Natural killer cell (primary cell): ENCODE results near the gene STRBP. TPM values are rescaled to one million over a fixed set of nuclear protein-coding genes. Genes with fewer than 3 reads are reported as not detected.
A peak's percentile ranks its signal among the peaks of the same experiment; 100 is the strongest.

Experiments used
- ATAC-seq, 3 donors: fragments of 150-1000 bp in 2 of 3; fragments of 200-7000 bp in 1 of 3; cut with Tn5 transposase; 1 replicate in 1 of 3; 2 replicates in 2 of 3; pipeline ENCODE4 v1.10.0; 2021; ENCODE audit warnings: mild to moderate bottlenecking in 2 of 3, moderate library complexity in 2 of 3
- DNase-seq, 2 donors: peaks; one replicate each; pipeline versions ENCODE4 v3.0.0 to v3.0.0-alpha.2; 2013 to 2021; ENCODE audit warnings: mixed read lengths in 1 of 2
- H3K27ac ChIP-seq: one replicate; pipeline ENCODE4 v1.5.1; 2013; ENCODE audit warnings: mild to moderate bottlenecking, low read length
- H3K27me3 ChIP-seq: one replicate; pipeline ENCODE4 v1.6.1; 2013; ENCODE audit warnings: low read length; ENCODE audit not compliant: control insufficient read depth, insufficient read depth
- H3K36me3 ChIP-seq: one replicate; pipeline ENCODE4 v1.6.1; 2013; ENCODE audit warnings: low read length; ENCODE audit not compliant: control insufficient read depth, insufficient read depth
- H3K4me1 ChIP-seq: one replicate; pipeline ENCODE4 v1.6.1; 2013; ENCODE audit warnings: low read length; ENCODE audit not compliant: control insufficient read depth, insufficient read depth
- H3K4me3 ChIP-seq: one replicate; pipeline ENCODE4 v1.5.1; 2013; ENCODE audit warnings: low read length
- H3K9me3 ChIP-seq: one replicate; pipeline ENCODE4 v1.6.1; 2013; ENCODE audit warnings: low read length; ENCODE audit not compliant: control insufficient read depth, insufficient read depth
- H3K27ac Mint-ChIP-seq, 2 donors: one replicate each; pipeline ENCODE4 v1.8.0; 2022; ENCODE audit warnings: mild to moderate bottlenecking in 2 of 2, mixed read lengths in 2 of 2, moderate library complexity in 1 of 2
- H3K27me3 Mint-ChIP-seq, 2 donors: one replicate each; pipeline ENCODE4 v1.8.0; 2022; ENCODE audit warnings: low read depth in 2 of 2, mixed read lengths in 2 of 2
- H3K36me3 Mint-ChIP-seq: one replicate; pipeline ENCODE4 v1.8.0; 2022; ENCODE audit warnings: mixed read lengths
- H3K4me1 Mint-ChIP-seq, 2 donors: one replicate each; pipeline ENCODE4 v1.8.0; 2022; ENCODE audit warnings: mixed read lengths in 2 of 2
- H3K4me3 Mint-ChIP-seq: one replicate; pipeline ENCODE4 v1.8.0; 2022; ENCODE audit warnings: mild to moderate bottlenecking, moderate library complexity, mixed read lengths
- H3K9me3 Mint-ChIP-seq, 2 donors: one replicate each; pipeline ENCODE4 v1.8.0; 2022; ENCODE audit warnings: mixed read lengths in 2 of 2
- WGBS: methylation state at CpG from one replicate; pipeline ENCODE4 v1.1.7; 2013; ENCODE audit warnings: missing lambda C conversion rate; ENCODE audit not compliant: insufficient coverage; 5-methylcytosine and 5-hydroxymethylcytosine counted together
- intact Hi-C: fragments of 100-400 bp; cut with micrococcal nuclease; formaldehyde crosslinking; loops from one replicate; pipeline ENCODE4 v1.14.2; 2022
- total RNA-seq, 4 donors: library from RNA; stranded (reverse); fragments of 120-200 nt in 1 of 4; gene quantifications; one replicate each; pipeline versions ENCODE4 v1.2.3 to v1.2.4, GENCODE V29; 2013 to 2022
- TF ChIP-seq, protein P1 (sequence below): fragments of 200-600 bp; IDR thresholded peaks from one replicate; pipeline ENCODE4 v1.8.0; 2022; ENCODE audit warnings: antibody characterized with exemption

The STRBP gene
- total RNA-seq, 3 donors from 2014 or later (not counting 1 experiment from before 2014, with no cell fraction given), result 6.0 to 8.3 (median 7.9) TPM

DNA sequence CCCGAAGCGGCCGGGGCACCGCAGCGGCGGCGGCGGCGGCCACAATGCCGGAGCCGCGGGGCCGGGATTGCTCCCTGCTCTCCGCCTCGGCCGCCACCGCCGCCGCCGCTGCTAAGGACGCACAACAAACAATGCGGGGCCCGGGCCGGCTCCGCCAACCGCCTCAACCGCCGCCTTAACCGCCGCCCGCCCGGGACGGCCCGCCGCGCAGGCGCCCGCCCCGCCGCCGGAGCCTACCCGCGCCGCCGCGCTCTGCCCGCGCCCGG lies 254 bp downstream of the STRBP start:
- intact Hi-C loops, result loop anchor here (2.0 to 5.0 kb wide), 2 partner anchors 37 to 69 kb away; no protein-coding TSS in a partner anchor
- peak overlapping the region; percentile 67 for H3K4me3 Mint-ChIP-seq
- Histone ChIP-seq H3K4me1 (peaks cover 18% of the 10 kb centered on the region), H3K4me3 (peak overlapping the region; percentile 56), H3K27me3 (no peaks in the 10 kb centered on the region), H3K36me3 (no peaks in the 10 kb centered on the region), H3K9me3 (no peaks in the 10 kb centered on the region), H3K27ac (no peak overlapping the region)
- peaks cover 3 to 7% of the 10 kb centered on the region in 2 donors for H3K27me3 Mint-ChIP-seq
- H3K27ac Mint-ChIP-seq, result peak overlapping the region in 1 of 2 donors; percentile 63
- no peaks in the 10 kb centered on the region for H3K36me3 Mint-ChIP-seq
- under 1% methylated on average over 49 of the region's 49 CpGs for WGBS
- ATAC-seq, result peak in 1 of 3 donors; percentile 1
- H3K4me1 Mint-ChIP-seq, result peaks cover 6 to 19% of the 10 kb centered on the region in 2 donors
- no peaks in the 10 kb centered on the region for H3K9me3 Mint-ChIP-seq
- no peak for DNase-seq
- TF ChIP-seq, protein P1, sequence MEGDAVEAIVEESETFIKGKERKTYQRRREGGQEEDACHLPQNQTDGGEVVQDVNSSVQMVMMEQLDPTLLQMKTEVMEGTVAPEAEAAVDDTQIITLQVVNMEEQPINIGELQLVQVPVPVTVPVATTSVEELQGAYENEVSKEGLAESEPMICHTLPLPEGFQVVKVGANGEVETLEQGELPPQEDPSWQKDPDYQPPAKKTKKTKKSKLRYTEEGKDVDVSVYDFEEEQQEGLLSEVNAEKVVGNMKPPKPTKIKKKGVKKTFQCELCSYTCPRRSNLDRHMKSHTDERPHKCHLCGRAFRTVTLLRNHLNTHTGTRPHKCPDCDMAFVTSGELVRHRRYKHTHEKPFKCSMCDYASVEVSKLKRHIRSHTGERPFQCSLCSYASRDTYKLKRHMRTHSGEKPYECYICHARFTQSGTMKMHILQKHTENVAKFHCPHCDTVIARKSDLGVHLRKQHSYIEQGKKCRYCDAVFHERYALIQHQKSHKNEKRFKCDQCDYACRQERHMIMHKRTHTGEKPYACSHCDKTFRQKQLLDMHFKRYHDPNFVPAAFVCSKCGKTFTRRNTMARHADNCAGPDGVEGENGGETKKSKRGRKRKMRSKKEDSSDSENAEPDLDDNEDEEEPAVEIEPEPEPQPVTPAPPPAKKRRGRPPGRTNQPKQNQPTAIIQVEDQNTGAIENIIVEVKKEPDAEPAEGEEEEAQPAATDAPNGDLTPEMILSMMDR, result no peak

DNA sequence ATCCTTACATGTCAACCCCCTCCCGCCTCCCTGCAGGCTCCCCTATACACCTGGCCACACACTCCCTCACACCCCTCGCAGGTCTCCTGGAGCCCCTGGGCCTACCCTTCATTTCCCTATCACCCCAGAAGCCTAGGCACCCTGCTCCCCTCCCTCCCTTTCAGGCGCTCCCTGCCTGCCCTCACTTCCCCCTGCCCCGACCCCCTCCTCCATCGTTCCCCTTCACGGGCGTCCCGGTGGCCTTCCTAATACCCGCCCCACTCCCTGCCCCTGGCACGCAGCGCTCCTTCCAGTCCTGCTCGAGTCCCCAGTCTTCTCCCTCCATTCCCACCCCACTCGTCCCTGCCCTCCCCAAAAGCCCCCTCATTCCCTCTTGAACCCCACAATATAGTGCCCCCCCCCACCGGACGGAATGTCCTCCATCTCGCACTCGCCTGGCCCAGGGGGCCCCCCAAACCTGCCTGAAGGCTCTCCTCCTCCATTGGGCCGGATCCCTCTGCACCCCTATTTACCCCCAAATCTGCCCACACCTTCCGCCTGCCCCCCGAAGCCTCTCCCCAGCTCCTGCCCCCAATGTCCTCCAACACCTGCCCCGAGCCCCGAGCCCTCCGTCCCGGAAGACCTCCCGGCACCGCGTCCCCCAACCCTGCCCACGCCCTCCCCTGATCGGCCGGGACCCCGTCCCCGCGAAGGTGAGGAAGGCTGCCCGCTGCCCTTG lies 746 bp downstream of the STRBP start:
- Histone ChIP-seq H3K9me3 (no peaks in the 10 kb centered on the region), H3K27ac (no peak overlapping the region), H3K4me3 (peak overlapping the region; percentile 56), H3K4me1 (peaks cover 18% of the 10 kb centered on the region), H3K36me3 (no peaks in the 10 kb centered on the region), H3K27me3 (no peaks in the 10 kb centered on the region)
- WGBS, result 5% methylated on average over 34 of the region's 34 CpGs
- Mint-ChIP-seq H3K9me3 (no peaks in the 10 kb centered on the region), H3K27me3 (peaks cover 3 to 7% of the 10 kb centered on the region in 2 donors), H3K27ac (peak overlapping the region in 1 of 2 donors; percentile 78), H3K36me3 (no peaks in the 10 kb centered on the region), H3K4me3 (peak overlapping the region; percentile 73), H3K4me1 (peaks cover 6 to 19% of the 10 kb centered on the region in 2 donors)
- intact Hi-C loops, result loop anchor here (2.0 to 5.0 kb wide), 2 partner anchors 37 to 70 kb away; no protein-coding TSS in a partner anchor
- no peak for ATAC-seq
- TF ChIP-seq, protein P1, result no peak
- peak in 1 of 2 donors; percentile 34 for DNase-seq

DNA sequence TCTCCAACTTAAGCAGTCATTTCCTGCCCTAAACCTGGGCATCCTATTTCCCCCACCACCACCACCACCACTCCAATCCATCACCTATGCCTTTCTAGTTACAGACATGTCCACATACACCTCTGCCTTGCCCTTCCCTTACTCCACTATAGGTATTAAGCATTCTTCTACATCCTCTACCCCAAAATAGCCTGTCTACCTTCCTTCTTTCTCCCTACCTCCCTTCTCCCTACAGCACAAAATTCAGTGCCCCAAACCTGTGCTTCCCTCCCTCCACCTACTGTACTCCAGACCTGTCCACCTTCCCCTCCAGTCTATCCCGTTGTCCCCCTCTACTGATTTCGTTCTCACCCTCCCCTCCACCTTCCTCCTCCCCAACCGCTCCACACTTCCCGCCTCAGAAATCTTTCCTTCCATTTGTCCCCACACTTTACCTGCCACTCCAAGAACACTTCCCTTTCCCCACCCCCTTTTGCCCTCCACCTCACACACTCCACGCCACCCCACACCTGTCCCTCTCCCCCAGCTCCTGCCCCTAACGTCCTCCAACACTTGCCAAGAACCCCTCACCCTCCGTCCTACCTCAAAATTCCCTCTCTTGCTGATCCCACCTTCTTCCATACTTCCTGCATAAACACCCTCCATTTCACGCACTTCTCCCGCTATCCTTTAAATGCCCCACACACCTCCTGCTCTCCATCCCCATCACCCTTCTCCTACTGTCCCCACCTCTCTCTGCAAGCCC lies 1.6 kb downstream of the STRBP start:
- Histone ChIP-seq H3K27me3 (no peaks in the 10 kb centered on the region), H3K27ac (no peak overlapping the region), H3K9me3 (no peaks in the 10 kb centered on the region), H3K36me3 (no peaks in the 10 kb centered on the region), H3K4me1 (peaks cover 18% of the 10 kb centered on the region), H3K4me3 (peak overlapping the region; percentile 56)
- H3K4me3 Mint-ChIP-seq, result peak overlapping the region; percentile 73
- peaks cover 3 to 7% of the 10 kb centered on the region in 2 donors for H3K27me3 Mint-ChIP-seq
- H3K9me3 Mint-ChIP-seq, result no peaks in the 10 kb centered on the region
- TF ChIP-seq, protein P1, result no peak
- H3K4me1 Mint-ChIP-seq, result peaks cover 6 to 19% of the 10 kb centered on the region in 2 donors
- ATAC-seq (no peak), DNase-seq (peak in 1 of 2 donors; percentile 25)
- H3K36me3 Mint-ChIP-seq, result no peaks in the 10 kb centered on the region
- H3K27ac Mint-ChIP-seq, result peak overlapping the region in 1 of 2 donors; percentile 78
- 91% methylated on average over 9 of the region's 9 CpGs for WGBS
- intact Hi-C loops, result loop anchor here (5.0 kb wide), 1 partner anchor 70 kb away; no protein-coding TSS in a partner anchor
